ENCODE data around the gene UCP3.

DNA sequence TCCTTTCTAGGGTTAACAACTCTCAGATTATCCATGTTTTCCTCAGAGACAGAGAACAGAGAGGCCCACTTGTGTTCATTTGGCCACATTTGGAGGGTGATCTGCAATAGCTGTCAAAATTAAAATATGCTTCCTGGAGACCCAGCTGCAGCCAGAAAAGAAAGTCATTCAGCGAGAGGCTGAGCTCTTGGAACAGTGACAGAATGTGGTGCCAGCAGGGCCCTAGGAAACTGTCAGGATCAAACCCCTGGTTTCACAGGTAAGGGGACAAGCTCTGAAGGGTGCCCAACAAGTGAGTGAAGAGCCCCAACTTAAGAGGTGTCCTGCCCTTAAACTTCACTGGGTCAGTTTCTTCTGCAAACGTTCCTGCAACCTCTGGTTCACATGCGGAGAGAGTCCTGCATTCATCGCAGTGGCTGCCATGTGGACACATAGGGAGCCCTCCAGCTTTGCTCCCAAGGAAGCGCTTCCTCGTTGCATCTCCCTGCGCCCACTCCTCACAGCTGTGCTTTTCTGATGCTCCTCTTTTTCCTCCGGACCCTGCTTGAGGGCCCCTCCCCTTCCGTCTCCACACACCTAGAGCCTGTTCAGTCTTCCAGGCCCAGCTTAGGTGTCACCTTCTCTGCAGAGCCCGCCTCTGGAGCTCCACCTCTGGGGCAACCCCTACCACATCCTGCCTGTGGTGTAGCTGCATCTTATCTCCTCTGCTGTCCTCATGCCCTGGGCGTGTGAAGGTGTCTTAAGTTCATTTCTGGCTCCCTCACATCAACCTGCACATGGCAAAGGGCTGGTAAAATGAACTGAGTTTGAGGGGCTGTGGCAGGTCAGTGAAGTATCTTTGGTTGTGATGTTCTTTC is 3.9 kb downstream of the UCP3 start:
- TF ChIP-seq TAF1 (IDR thresholded peaks at IDR 0.05; ENCODE audit: borderline replicate concordance, low read depth, low read length) (no peak), HDGF (IDR thresholded peaks at IDR 0.05) (no peak), SIN3A (IDR thresholded peaks at IDR 0.05; ENCODE audit: low read depth, low read length) (no peak), SMC3 (IDR thresholded peaks at IDR 0.05; ENCODE audit: borderline replicate concordance, low read length) (no peak)

Data from GM12878 (cell line).